ENCODE results near the gene C12orf43.

Gene C12orf43

GRCh38 chr12:120997448-120997847, 18.8 kb downstream of the C12orf43 start:
- DNase-seq = no peak

- DNase-seq = no peak
Observed at GRCh38 chr12:120996133-120996746, 20.0 kb downstream of the C12orf43 start.

GRCh38 chr12:120994589-120995337, 21.5 kb downstream of the C12orf43 start:
- no peak for DNase-seq

GRCh38 chr12:120994059-120994458, 22.2 kb downstream of the C12orf43 start:
- no peak for DNase-seq

GRCh38 chr12:120993496-120993895, 22.8 kb downstream of the C12orf43 start:
- DNase-seq = no peak

- no peak for DNase-seq
Observed at GRCh38 chr12:120992989-120993388, 23.3 kb downstream of the C12orf43 start.

- no peak for DNase-seq
Observed at GRCh38 chr12:120991965-120992364, 24.3 kb downstream of the C12orf43 start.

GRCh38 chr12:120990487-120991055, 25.7 kb downstream of the C12orf43 start:
- no peak for DNase-seq

- no peak for DNase-seq
Observed at GRCh38 chr12:120989687-120990086, 26.6 kb downstream of the C12orf43 start.

- DNase-seq = no peak
Observed at GRCh38 chr12:120988658-120989057, 27.6 kb downstream of the C12orf43 start.

- no peak for DNase-seq
Observed at GRCh38 chr12:120988234-120988633, 28.1 kb downstream of the C12orf43 start.

- peak; percentile 9 for DNase-seq
Observed at GRCh38 chr12:120984351-120984898, 31.9 kb downstream of the C12orf43 start.

- DNase-seq = no peak
Observed at GRCh38 chr12:120983759-120984158, 32.5 kb downstream of the C12orf43 start.

- no peak for DNase-seq
Observed at GRCh38 chr12:120982659-120983058, 33.6 kb downstream of the C12orf43 start.

GRCh38 chr12:120981407-120981941, 34.8 kb downstream of the C12orf43 start:
- DNase-seq = no peak

- no peak for DNase-seq
Observed at GRCh38 chr12:120980800-120981368, 35.4 kb downstream of the C12orf43 start.

GRCh38 chr12:120979862-120980696, 36.2 kb downstream of the C12orf43 start:
- no peak for DNase-seq

GRCh38 chr12:120979220-120979861, 36.9 kb downstream of the C12orf43 start:
- DNase-seq = no peak

- DNase-seq = no peak
Observed at GRCh38 chr12:120978296-120979219, 37.7 kb downstream of the C12orf43 start, which contains the start of gene HNF1A. HNF1A (plus strand) TSS chr12:120978543; CDS start chr12:120978769, 226 bp downstream.

GRCh38 chr12:120977531-120978295, 38.6 kb downstream of the C12orf43 start:
- no peak for DNase-seq
